Left forelimb (tissue), 1 donor: ENCODE results near the gene MET.
"Not testable (repeated sequence)": the region's sequence is repeated elsewhere in the genome, so short reads cannot be mapped to it uniquely, and the experiment has no call there.

Experiments used
- DNase-seq: peaks from one replicate; pipeline ENCODE4 v3.0.0-alpha.2; 2018; ENCODE audit warnings: low spot score

The MET gene

DNA sequence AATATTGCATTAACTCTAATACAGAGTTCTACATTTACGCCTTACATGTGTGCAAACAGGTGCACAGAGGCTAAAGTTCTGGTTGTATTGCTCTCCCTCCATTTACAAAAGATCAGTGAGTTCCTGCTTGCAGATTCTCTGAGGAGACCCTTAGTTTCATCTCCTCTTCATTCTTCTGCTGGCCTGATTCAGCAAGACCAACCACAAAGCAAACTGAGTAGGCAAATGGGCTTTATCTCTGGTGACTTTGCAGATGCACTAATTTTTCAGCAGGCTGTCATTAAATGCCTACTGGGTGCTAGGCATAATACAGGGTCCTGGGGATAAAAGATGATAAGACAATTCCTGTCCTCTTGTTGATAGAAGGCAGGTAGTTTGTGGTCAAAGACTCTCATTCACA is 56.4 kb downstream of the MET start:
- no peak for DNase-seq

- no peak for DNase-seq
Observed at GRCh38 chr7:116730097-116731022, 58.4 kb downstream of the MET start.

- no peak for DNase-seq
Observed at GRCh38 chr7:116731023-116731395, 59.0 kb downstream of the MET start.

GRCh38 chr7:116731445-116732335 is 59.7 kb downstream of the MET start:
- no peak for DNase-seq

- DNase-seq, result no peak
Observed at GRCh38 chr7:116732788-116733694, 61.0 kb downstream of the MET start.

DNA sequence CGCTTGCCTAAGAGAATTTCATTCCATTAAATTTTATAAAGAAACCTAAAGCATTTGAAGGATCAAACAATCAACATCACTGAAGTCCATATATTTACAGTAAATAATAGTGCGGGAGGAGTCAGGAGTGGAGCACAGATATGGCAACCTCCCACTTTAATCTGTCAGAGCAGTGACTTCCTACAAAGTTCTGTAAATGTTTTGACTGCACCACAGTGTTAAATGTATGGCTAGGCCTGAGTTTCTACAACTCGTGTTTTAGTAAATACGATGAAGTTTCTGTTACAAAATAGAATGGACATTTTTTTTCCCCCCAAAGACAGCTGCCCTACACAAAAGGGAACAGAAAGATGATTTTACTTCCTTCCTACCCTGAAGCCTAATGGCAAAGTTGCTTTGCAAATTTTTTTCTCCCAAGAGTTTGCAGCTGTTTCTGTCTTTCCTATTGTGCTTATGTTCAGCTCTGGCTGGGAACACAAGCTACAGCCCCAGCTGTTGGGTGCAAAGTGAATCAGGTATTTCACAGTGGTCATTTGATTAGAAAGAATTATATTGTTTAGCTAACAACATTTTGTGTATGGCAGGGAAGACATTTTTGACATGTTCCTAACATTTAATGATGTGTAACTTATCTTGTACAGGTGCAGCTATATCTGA is 62.1 kb downstream of the MET start:
- DNase-seq, result no peak

- DNase-seq, result no peak
Observed at GRCh38 chr7:116734710-116735109, 62.7 kb downstream of the MET start.

GRCh38 chr7:116736927-116737715 is 65.1 kb downstream of the MET start:
- no peak for DNase-seq

- DNase-seq, result no peak
Observed at GRCh38 chr7:116738378-116738777, 66.4 kb downstream of the MET start.

GRCh38 chr7:116739307-116739706 is 67.3 kb downstream of the MET start:
- DNase-seq, result no peak

GRCh38 chr7:116740231-116740630 is 68.2 kb downstream of the MET start:
- DNase-seq, result no peak

- DNase-seq, result no peak
Observed at GRCh38 chr7:116740755-116741462, 68.9 kb downstream of the MET start.

GRCh38 chr7:116741625-116742316 is 69.8 kb downstream of the MET start:
- DNase-seq, result no peak

DNA sequence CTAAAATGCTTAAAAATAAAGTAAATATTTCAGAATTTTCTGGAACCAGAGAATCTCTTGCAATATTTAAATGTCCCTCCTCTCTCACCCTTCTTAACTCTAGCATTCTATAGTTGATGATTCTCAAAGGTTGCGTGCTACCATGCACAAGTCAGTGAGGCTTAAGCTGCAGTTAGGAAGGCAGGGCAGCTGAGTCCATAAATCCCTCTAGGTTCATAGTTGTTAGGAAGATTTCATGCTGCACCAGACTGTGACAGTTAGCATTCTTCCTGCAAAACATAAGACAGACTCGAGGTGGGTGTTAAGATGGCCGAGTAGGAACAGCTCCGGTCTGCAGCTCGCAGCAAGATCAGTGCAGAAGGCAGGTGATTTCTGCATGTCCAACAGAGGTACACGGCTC is 70.6 kb downstream of the MET start:
- DNase-seq, result no peak

- DNase-seq, result not testable (repeated sequence)
Observed at GRCh38 chr7:116743835-116744234, 71.8 kb downstream of the MET start.

DNA sequence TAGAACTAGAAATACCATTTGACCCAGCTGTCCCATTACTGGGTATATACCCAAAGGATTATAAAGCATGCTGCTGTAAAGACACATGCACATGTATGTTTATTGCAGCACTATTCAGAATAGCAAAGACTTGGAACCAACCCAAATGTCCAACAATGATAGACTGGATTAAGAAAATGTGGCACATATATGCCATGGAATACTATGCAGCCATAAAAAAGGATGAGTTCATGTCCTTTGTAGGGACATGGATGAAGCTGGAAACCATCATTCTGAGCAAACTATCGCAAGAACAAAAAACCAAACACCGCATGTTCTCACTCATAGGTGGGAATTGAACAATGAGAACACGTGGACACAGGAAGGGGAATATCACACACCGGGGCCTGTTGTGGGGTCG is 74.4 kb downstream of the MET start:
- not testable (repeated sequence) for DNase-seq

DNA sequence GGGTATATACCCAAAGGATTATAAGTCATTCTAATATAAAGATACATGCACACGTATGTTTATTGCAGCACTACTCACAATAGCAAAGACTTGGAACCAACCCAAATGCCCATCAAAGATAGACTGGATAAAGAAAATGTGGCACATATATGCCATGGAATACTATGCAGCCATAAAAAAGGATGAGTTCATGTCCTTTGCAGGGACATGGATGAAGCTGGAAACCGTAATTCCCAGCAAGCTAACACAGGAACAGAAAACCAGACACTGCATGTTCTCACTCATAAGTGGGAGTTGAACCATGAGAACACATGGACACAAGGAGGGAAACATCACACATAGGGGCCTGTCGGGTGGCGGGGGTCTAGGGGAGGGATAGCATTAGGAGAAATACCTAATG is 79.1 kb downstream of the MET start:
- not testable (repeated sequence) for DNase-seq

DNA sequence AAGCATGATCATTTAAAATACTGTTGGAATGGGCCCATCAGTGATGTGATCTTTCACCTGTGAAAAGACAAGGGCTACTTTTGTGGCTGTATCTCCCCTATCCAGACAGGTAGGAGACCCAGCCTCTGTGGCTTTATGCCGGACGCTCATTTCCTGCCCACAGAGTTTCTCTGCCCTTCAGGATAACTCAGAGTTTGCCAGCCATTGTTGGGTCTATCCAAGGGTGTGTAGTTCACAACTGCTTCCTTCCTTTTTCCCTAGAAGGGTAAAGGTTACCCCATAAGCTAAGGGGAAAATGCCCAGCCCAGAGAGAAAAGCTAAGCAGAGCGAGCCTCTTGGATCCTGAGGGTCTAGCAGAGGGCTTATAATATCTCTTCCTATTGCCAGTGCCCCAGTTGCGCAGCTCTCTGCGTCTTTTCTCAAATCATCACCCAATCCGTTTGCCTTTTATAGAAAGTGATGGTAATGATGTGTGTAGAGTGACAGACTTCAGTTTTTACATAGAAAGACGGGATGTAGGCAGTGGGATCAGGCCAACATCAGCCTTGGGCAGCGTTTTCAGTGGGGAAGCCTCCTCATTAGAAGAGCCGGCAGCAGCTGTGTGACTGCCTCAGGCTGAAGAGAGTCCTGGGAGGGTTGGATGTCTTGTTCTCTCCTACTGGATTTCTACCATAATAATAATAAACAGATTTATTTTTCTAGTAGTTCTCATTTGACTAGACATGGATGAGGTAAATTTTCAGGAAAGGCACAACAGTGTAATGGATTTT is 80.5 kb downstream of the MET start:
- DNase-seq, result no peak
